Mesendoderm (in vitro differentiated cells): ENCODE results near the gene TACR1.

Experiments
- DNase-seq: peaks from one replicate; pipeline ENCODE4 v3.0.0; 2013
- H2AK5ac ChIP-seq: 2 replicates; pipeline ENCODE4 v1.6.1; 2013; ENCODE audit warnings: low read length, inconsistent platforms
- H2BK120ac ChIP-seq: 2 replicates; pipeline ENCODE4 v1.6.1; 2013; ENCODE audit warnings: low read depth, mild to moderate bottlenecking, low read length, moderate library complexity, mixed read lengths
- H2BK15ac ChIP-seq: replicated peaks from 2 replicates; pipeline ENCODE4 v1.6.1; 2013; ENCODE audit warnings: low read depth, mild to moderate bottlenecking, moderate library complexity
- H2BK5ac ChIP-seq: 2 replicates; pipeline ENCODE4 v1.6.1; 2013; ENCODE audit warnings: low read length, inconsistent platforms
- H3K18ac ChIP-seq: 2 replicates; pipeline ENCODE4 v1.6.1; 2013; ENCODE audit warnings: mild to moderate bottlenecking, low read length, mixed read lengths
- H3K23ac ChIP-seq: one replicate; pipeline ENCODE4 v1.6.1; 2013; ENCODE audit warnings: low read length
- H3K27ac ChIP-seq: 2 replicates; pipeline ENCODE4 v1.5.1; 2013; ENCODE audit warnings: low read depth, mild to moderate bottlenecking, inconsistent platforms, low read length, moderate library complexity
- H3K27me3 ChIP-seq: 2 replicates; pipeline ENCODE4 v1.6.1; 2013; ENCODE audit warnings: low read length, control low read depth, mild to moderate bottlenecking, inconsistent platforms; ENCODE audit not compliant: insufficient read depth, poor library complexity
- H3K36me3 ChIP-seq: 2 replicates; pipeline ENCODE4 v1.6.1; 2013; ENCODE audit warnings: low read length, inconsistent platforms; ENCODE audit not compliant: control insufficient read depth, insufficient read depth
- H3K4ac ChIP-seq: one replicate; pipeline ENCODE4 v1.6.1; 2013; ENCODE audit warnings: low read depth, mild to moderate bottlenecking, low read length, moderate library complexity
- H3K4me1 ChIP-seq: 2 replicates; pipeline ENCODE4 v1.6.1; 2013; ENCODE audit warnings: low read depth, low read length, inconsistent platforms; ENCODE audit not compliant: control insufficient read depth
- H3K4me2 ChIP-seq: 2 replicates; pipeline ENCODE4 v1.6.1; 2013; ENCODE audit warnings: low read length
- H3K4me3 ChIP-seq: 2 replicates; pipeline ENCODE4 v1.5.1; 2013; ENCODE audit warnings: mild to moderate bottlenecking, low read length
- H3K56ac ChIP-seq: one replicate; pipeline ENCODE4 v1.6.1; 2013; ENCODE audit warnings: low read length
- H3K79me1 ChIP-seq: 2 replicates; pipeline ENCODE4 v1.6.1; 2013; ENCODE audit warnings: low read length, inconsistent platforms
- H3K79me2 ChIP-seq: 2 replicates; pipeline ENCODE4 v1.6.1; 2013; ENCODE audit warnings: mild to moderate bottlenecking, low read length; ENCODE audit not compliant: control insufficient read depth, insufficient read depth
- H3K9ac ChIP-seq: 2 replicates; pipeline ENCODE4 v1.6.1; 2013; ENCODE audit warnings: low read length, inconsistent platforms
- H4K5ac ChIP-seq: one replicate; pipeline ENCODE4 v1.6.1; 2013; ENCODE audit warnings: low read length
- H4K8ac ChIP-seq: one replicate; pipeline ENCODE4 v1.6.1; 2013; ENCODE audit warnings: low read depth, mild to moderate bottlenecking, control low read depth, low read length, moderate library complexity
- WGBS: extraction: QIAGEN DNeasy Blood & Tissue Kit; methylation state at CpG from one replicate; pipeline ENCODE4 v1.1.7; 2013; ENCODE audit warnings: low lambda C conversion rate, missing lambda C conversion rate; ENCODE audit not compliant: insufficient coverage; ENCODE audit errors: extremely low coverage; 5-methylcytosine and 5-hydroxymethylcytosine counted together

Gene TACR1

DNA sequence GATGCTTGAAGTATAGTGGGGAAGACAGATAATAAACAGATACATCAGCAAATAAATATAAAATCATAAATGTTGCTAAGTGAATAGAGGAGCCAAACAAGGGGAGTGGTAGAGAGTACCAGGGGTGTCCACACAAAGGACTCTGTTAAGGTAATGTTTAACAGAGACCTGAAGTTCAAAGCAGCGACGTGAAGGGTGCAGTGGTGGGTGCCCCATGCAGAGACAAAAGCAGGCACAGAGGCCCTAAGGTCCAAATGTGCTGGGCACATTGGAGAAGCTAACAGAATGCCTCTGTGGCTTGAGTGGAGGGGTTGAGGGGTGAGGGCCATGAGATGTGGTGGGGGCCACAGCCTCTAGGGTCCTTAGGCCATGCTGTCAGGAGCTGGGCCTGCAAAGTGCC, 131.8 kb downstream of the TACR1 start:
- Histone ChIP-seq H2BK120ac (no peak overlapping the region), H3K27me3 (no peaks in the 10 kb centered on the region), H3K4me1 (no peaks in the 10 kb centered on the region), H3K18ac (no peak overlapping the region), H3K4me2 (no peak overlapping the region), H3K27ac (no peak overlapping the region), H4K8ac (no peak overlapping the region), H2BK15ac (no peak overlapping the region), H4K5ac (no peak overlapping the region), H3K79me1 (no peaks in the 10 kb centered on the region), H3K23ac (no peak overlapping the region), H3K4me3 (no peak overlapping the region), H3K9ac (no peak overlapping the region), H3K79me2 (no peaks in the 10 kb centered on the region), H3K56ac (peak overlapping the region; percentile 19), H2AK5ac (no peak overlapping the region), H2BK5ac (no peak overlapping the region), H3K36me3 (no peaks in the 10 kb centered on the region), H3K4ac (no peak overlapping the region)
- no CpG with 5 or more reads among the region's 2 CpGs for WGBS
- DNase-seq = no peak

DNA sequence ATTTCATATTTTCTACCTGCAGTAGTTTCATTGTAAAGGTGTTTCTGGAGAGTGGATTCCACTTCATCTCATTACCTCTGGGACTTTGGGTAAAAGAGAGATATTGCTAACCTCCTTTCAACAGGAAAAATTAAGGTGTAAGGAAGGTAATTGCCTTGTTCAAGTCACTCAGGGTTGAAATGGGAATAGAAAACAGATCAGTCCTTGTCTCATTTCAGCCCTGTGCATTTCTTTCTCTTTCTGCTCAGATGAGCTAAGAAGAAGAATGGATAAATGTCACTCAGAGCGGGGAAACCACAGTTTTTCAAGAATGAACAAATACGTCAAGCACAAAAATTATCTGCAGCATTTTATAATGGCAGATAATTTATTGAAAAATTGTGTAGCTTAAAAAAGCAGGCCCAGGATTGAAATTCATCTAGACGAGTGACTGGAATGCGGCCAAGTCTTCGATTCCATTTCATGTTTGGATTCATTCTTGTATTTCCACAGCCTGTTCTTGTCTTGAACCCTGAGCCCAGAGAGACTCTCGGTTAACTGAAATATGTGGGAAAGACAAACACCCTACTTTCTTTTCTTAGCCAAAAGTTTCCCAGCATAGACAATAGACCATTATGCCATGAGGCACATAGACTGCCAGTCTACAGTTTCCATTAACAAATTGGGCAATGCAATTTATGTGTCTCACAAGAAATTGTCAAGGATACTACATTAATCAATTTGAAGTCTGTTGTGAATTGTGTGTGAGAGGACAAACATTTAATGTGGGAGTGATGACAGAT, 133.0 kb downstream of the TACR1 start:
- Histone ChIP-seq H3K27me3 (no peaks in the 10 kb centered on the region), H3K4ac (no peak overlapping the region), H3K79me2 (no peaks in the 10 kb centered on the region), H2BK5ac (no peak overlapping the region), H2BK120ac (no peak overlapping the region), H4K8ac (no peak overlapping the region), H3K79me1 (no peaks in the 10 kb centered on the region), H3K9ac (no peak overlapping the region), H2AK5ac (no peak overlapping the region), H3K4me2 (no peak overlapping the region), H3K27ac (no peak overlapping the region), H4K5ac (no peak overlapping the region), H3K4me3 (no peak overlapping the region), H2BK15ac (no peak overlapping the region), H3K18ac (no peak overlapping the region), H3K36me3 (no peaks in the 10 kb centered on the region), H3K4me1 (no peaks in the 10 kb centered on the region), H3K56ac (no peak overlapping the region), H3K23ac (no peak overlapping the region)
- DNase-seq = no peak
- WGBS = no CpG with 5 or more reads among the region's 6 CpGs

DNA sequence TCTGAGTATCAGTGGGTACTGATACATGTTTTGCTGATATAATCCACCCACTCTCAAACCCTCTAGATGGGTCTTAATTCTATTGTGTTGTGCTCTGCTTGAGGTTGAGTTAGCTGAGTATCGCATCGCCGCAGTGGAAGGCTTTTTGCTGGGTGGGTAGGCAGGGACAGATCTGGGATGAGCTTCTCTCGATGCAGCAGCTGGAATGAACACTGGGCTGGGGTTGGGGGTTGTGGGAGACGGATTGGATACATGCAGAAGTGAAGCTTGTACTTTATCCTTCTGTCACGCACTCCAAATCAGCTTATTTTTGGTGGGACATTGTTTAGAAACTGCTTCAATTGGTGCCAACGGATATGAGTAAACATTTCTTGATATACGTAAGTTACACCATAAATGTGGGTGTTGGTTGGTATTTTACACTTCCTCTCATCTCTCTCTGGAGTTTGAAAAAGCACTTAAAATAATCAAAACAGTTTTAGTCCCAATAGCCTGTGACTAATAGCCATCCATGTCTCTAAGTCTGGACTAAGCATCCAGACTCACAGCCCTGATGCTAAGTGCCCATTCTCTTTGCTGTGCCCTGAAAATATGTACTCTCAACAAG, 133.8 kb downstream of the TACR1 start:
- no peaks in the 10 kb centered on the region for H3K79me1 ChIP-seq
- H4K8ac ChIP-seq = no peak overlapping the region
- no peaks in the 10 kb centered on the region for H3K27me3 ChIP-seq
- H2AK5ac ChIP-seq = no peak overlapping the region
- H2BK5ac ChIP-seq = no peak overlapping the region
- H3K27ac ChIP-seq = no peak overlapping the region
- H3K79me2 ChIP-seq = no peaks in the 10 kb centered on the region
- H2BK120ac ChIP-seq = no peak overlapping the region
- no peaks in the 10 kb centered on the region for H3K4me1 ChIP-seq
- H3K4ac ChIP-seq = peak overlapping the region; percentile 59
- H3K36me3 ChIP-seq = no peaks in the 10 kb centered on the region
- no peak overlapping the region for H2BK15ac ChIP-seq
- no peak overlapping the region for H3K56ac ChIP-seq
- WGBS = no CpG with 5 or more reads among the region's 8 CpGs
- H3K23ac ChIP-seq = no peak overlapping the region
- H4K5ac ChIP-seq = no peak overlapping the region
- H3K9ac ChIP-seq = no peak overlapping the region
- no peak overlapping the region for H3K18ac ChIP-seq
- no peak for DNase-seq
- no peak overlapping the region for H3K4me3 ChIP-seq
- no peak overlapping the region for H3K4me2 ChIP-seq

DNA sequence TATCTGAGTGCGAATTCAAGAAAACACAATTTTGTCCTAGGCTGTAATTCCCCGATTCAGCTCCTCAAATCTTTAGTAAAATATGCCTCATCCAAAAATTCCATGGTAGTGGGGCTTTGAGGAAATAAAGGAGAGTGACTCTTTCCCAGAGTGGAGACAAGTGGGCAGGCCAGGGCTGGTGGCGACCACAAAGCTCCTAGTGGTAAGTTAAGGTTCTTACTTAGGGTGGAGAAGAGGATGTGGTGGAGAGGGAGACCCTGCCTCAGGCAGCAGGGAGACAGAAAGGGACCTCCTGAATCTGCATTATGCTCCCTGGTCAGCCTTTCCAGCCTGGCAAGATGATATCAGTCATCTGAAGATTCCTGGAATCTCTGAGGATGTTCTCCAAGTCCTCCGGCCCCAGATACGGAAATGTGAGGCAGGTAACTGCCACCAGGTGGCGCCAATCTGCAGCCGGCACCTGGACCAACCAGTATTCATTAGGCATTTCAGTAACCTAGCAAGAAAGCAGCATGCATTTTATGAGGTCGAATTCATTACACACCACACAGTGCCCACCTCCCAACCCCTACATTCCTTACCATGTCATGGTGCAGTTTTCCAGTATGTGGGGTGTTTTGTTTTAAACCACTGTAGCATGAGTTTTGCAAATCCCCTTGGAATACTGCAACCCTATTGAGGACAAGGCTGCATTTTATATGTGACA, 134.5 kb downstream of the TACR1 start:
- Histone ChIP-seq H3K4me2 (no peak overlapping the region), H3K23ac (no peak overlapping the region), H3K27ac (no peak overlapping the region), H3K79me1 (no peaks in the 10 kb centered on the region), H3K36me3 (no peaks in the 10 kb centered on the region), H3K79me2 (no peaks in the 10 kb centered on the region), H3K27me3 (no peaks in the 10 kb centered on the region), H3K9ac (no peak overlapping the region), H2AK5ac (no peak overlapping the region), H3K4me3 (no peak overlapping the region), H2BK5ac (no peak overlapping the region), H3K4ac (no peak overlapping the region), H2BK15ac (no peak overlapping the region), H3K56ac (no peak overlapping the region), H3K18ac (no peak overlapping the region), H3K4me1 (no peaks in the 10 kb centered on the region), H4K5ac (no peak overlapping the region), H2BK120ac (no peak overlapping the region), H4K8ac (no peak overlapping the region)
- WGBS = no CpG with 5 or more reads among the region's 8 CpGs
- DNase-seq = peak; percentile 84

DNA sequence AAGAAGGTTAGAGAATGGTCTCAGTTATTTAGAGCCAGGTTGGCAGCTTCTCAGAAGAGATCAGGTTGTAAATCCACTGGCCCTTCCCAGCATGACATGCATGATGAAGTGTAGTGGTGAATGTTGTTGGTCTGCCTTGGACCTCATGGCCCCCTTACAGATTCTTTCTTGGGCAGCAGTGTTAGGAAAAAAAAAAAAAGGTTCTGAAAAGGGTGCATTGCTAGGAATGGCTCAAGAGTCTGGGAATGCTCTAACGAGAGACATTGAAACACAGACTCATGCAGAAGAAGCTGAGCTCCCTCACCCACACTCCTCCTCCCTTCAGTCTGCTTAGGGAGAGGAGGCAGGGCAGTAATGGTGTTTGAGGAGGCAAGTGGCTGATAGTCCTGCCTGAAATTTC, 135.4 kb downstream of the TACR1 start:
- DNase-seq = no peak
- WGBS = no CpG with 5 or more reads among the region's 1 CpG

More for the DNA sequence above, 135.4 kb downstream of the TACR1 start:
- no peaks in the 10 kb centered on the region for H3K27me3 ChIP-seq
- no peak overlapping the region for H3K9ac ChIP-seq
- no peaks in the 10 kb centered on the region for H3K79me1 ChIP-seq
- H2BK15ac ChIP-seq = no peak overlapping the region
- no peak overlapping the region for H3K56ac ChIP-seq
- H2BK120ac ChIP-seq = no peak overlapping the region
- no peaks in the 10 kb centered on the region for H3K36me3 ChIP-seq
- no peaks in the 10 kb centered on the region for H3K79me2 ChIP-seq
- no peak overlapping the region for H4K5ac ChIP-seq
- H3K4me1 ChIP-seq = no peaks in the 10 kb centered on the region
- no peak overlapping the region for H3K4ac ChIP-seq
- H3K27ac ChIP-seq = no peak overlapping the region
- no peak overlapping the region for H3K4me3 ChIP-seq
- no peak overlapping the region for H3K23ac ChIP-seq
- H2BK5ac ChIP-seq = no peak overlapping the region
- H4K8ac ChIP-seq = no peak overlapping the region
- H2AK5ac ChIP-seq = no peak overlapping the region
- H3K4me2 ChIP-seq = no peak overlapping the region
- no peak overlapping the region for H3K18ac ChIP-seq
